ENCODE data around the gene NEK10. TPM values are rescaled to one million over a fixed set of nuclear protein-coding genes. Genes with fewer than 3 reads are reported as not detected.

NEK10 gene
- total and polyA plus RNA-seq, 2 donors (not counting 1 experiment from before 2014, with no cell fraction given) = 0.49 to 0.55 TPM

- H3K4me3 Mint-ChIP-seq = no peak overlapping the region
- H3K9ac ChIP-seq (ENCODE audit: low read length) = no peak overlapping the region
- H3K4me3 ChIP-seq (ENCODE audit: control extremely low read depth in 1 of 5, extremely low read depth in 1 of 5, insufficient read depth in 1 of 5, low read depth in 2 of 5, low read length in 4 of 5) = no peak overlapping the region
- ChIA-PET CTCF (no interaction called here), POLR2A (no interaction called here)
- H3K9me3 Mint-ChIP-seq (ENCODE audit: insufficient read depth) = no peaks in the 10 kb centered on the region
- 100% methylated on average over 1 of the region's 4 CpGs for WGBS (ENCODE audit: insufficient coverage)
- no peaks in the 10 kb centered on the region for H3K4me1 Mint-ChIP-seq
- no peaks in the 10 kb centered on the region for H3K36me3 ChIP-seq (replicated peaks in 1 of 2; ENCODE audit: control extremely low read depth in 1 of 2, control insufficient read depth in 1 of 2, extremely low read depth in 1 of 2, insufficient read depth in 2 of 2, low read length in 1 of 2)
- H3K4me1 ChIP-seq (ENCODE audit: control insufficient read depth in 2 of 2, insufficient read depth in 2 of 2, low read length in 2 of 2) = no peaks in the 10 kb centered on the region
- no peaks in the 10 kb centered on the region for H4K20me1 ChIP-seq (ENCODE audit: control insufficient read depth, insufficient read depth, low read length, poor library complexity, severe bottlenecking)
- intact Hi-C loops (cut with micrococcal nuclease) = no loop called here
- no peaks in the 10 kb centered on the region for H3K27me3 ChIP-seq (replicated peaks in 1 of 4; ENCODE audit: control extremely low read depth in 1 of 4, control insufficient read depth in 3 of 4, insufficient read depth in 4 of 4, low read length in 3 of 4)
- H3K27ac ChIP-seq (ENCODE audit: low read length in 2 of 2) = no peak overlapping the region
- no peak overlapping the region for H3K4me2 ChIP-seq (replicated peaks; ENCODE audit: low read depth, low read length, poor library complexity, severe bottlenecking)
- no peak for DNase-seq
- H3K27me3 Mint-ChIP-seq = peaks cover 4% of the 10 kb centered on the region
- no peaks in the 10 kb centered on the region for H3K9me3 ChIP-seq (ENCODE audit: control extremely low read depth in 1 of 3, control insufficient read depth in 2 of 3, insufficient read depth in 1 of 3, low read length in 2 of 3)
- H3K27ac Mint-ChIP-seq = no peak overlapping the region
- no peak overlapping the region for H2AFZ ChIP-seq (ENCODE audit: insufficient read depth, low read depth, low read length, poor library complexity, severe bottlenecking)
- no peak for TF ChIP-seq CTCF (IDR thresholded peaks at IDR 0.05)
- TF ChIP-seq EZH2 (IDR thresholded peaks at IDR 0.05; ENCODE audit: borderline replicate concordance, insufficient read depth, low read depth, low read length, poor library complexity, severe bottlenecking) = no peak
- ATAC-seq (ENCODE audit: low read depth) = no peak
- H3K79me2 ChIP-seq (ENCODE audit: control insufficient read depth, insufficient read depth, low read length) = no peaks in the 10 kb centered on the region
Observed at GRCh38 chr3:27108322-27108721, 260.9 kb downstream of the NEK10 start.

- H3K36me3 ChIP-seq (replicated peaks in 1 of 2; ENCODE audit: control extremely low read depth in 1 of 2, control insufficient read depth in 1 of 2, extremely low read depth in 1 of 2, insufficient read depth in 2 of 2, low read length in 1 of 2) = no peaks in the 10 kb centered on the region
- H3K27me3 ChIP-seq (replicated peaks in 1 of 4; ENCODE audit: control extremely low read depth in 1 of 4, control insufficient read depth in 3 of 4, insufficient read depth in 4 of 4, low read length in 3 of 4) = no peaks in the 10 kb centered on the region
- Mint-ChIP-seq H3K4me1 (no peaks in the 10 kb centered on the region), H3K27me3 (peaks cover 7% of the 10 kb centered on the region), H3K27ac (no peak overlapping the region), H3K9me3 (ENCODE audit: insufficient read depth) (no peaks in the 10 kb centered on the region), H3K4me3 (no peak overlapping the region)
- TF ChIP-seq EZH2 (IDR thresholded peaks at IDR 0.05; ENCODE audit: borderline replicate concordance, insufficient read depth, low read depth, low read length, poor library complexity, severe bottlenecking) = no peak
- no peak for TF ChIP-seq CTCF (IDR thresholded peaks at IDR 0.05)
- 76% methylated on average over 6 of the region's 6 CpGs for WGBS (ENCODE audit: insufficient coverage)
- H2AFZ ChIP-seq (ENCODE audit: insufficient read depth, low read depth, low read length, poor library complexity, severe bottlenecking) = no peak overlapping the region
- no peak overlapping the region for H3K9ac ChIP-seq (ENCODE audit: low read length)
- ATAC-seq (ENCODE audit: low read depth) (no peak), DNase-seq (no peak)
- H3K4me1 ChIP-seq (ENCODE audit: control insufficient read depth in 2 of 2, insufficient read depth in 2 of 2, low read length in 2 of 2) = no peaks in the 10 kb centered on the region
- intact Hi-C loops (cut with micrococcal nuclease) = no loop called here
- CTCF ChIA-PET = interaction anchor here (1.0 kb wide), 1 partner anchor 9 kb away, joined by 3 read pairs; no protein-coding TSS in a partner anchor
- no peaks in the 10 kb centered on the region for H4K20me1 ChIP-seq (ENCODE audit: control insufficient read depth, insufficient read depth, low read length, poor library complexity, severe bottlenecking)
- no peak overlapping the region for H3K4me3 ChIP-seq (ENCODE audit: control extremely low read depth in 1 of 5, extremely low read depth in 1 of 5, insufficient read depth in 1 of 5, low read depth in 2 of 5, low read length in 4 of 5)
- no peaks in the 10 kb centered on the region for H3K79me2 ChIP-seq (ENCODE audit: control insufficient read depth, insufficient read depth, low read length)
- POLR2A ChIA-PET = no interaction called here
- no peaks in the 10 kb centered on the region for H3K9me3 ChIP-seq (ENCODE audit: control extremely low read depth in 1 of 3, control insufficient read depth in 2 of 3, insufficient read depth in 1 of 3, low read length in 2 of 3)
- no peak overlapping the region for H3K27ac ChIP-seq (ENCODE audit: low read length in 2 of 2)
- H3K4me2 ChIP-seq (replicated peaks; ENCODE audit: low read depth, low read length, poor library complexity, severe bottlenecking) = no peak overlapping the region
Observed at GRCh38 chr3:27105904-27106303, 263.3 kb downstream of the NEK10 start.

All from B cell (primary cell).